SU-DHL-6 (cell line): ENCODE data around the gene SYT2.
"Not testable (repeated sequence)": the region's sequence is repeated elsewhere in the genome, so short reads cannot be mapped to it uniquely, and the experiment has no call there.

Experiments used
- H2AFZ ChIP-seq: fragments of 200-600 bp; sonication (generic); 2 replicates; pipeline ENCODE4 v1.6.1; 2014; ENCODE audit warnings: low read depth, mild to moderate bottlenecking, moderate library complexity, mixed read lengths, antibody characterized with exemption, low read length; ENCODE audit not compliant: severe bottlenecking
- H3F3A ChIP-seq: fragments of 200-600 bp; shearing (Covaris generic); 2 replicates; pipeline ENCODE4 v1.6.0; 2016; ENCODE audit warnings: antibody characterized with exemption, mild to moderate bottlenecking; ENCODE audit not compliant: insufficient read depth
- H3K27ac ChIP-seq: fragments of 200-600 bp; sonication (generic); 2 replicates; pipeline ENCODE4 v1.5.1; 2016; ENCODE audit warnings: low read depth, mild to moderate bottlenecking, low read length, moderate library complexity, mixed read lengths
- H3K27me3 ChIP-seq: fragments of 200-600 bp; sonication (generic), shearing (Covaris generic); 2 replicates; pipeline ENCODE4 v1.6.0; 2014; ENCODE audit warnings: mild to moderate bottlenecking, low read length
- H3K36me3 ChIP-seq: fragments of 200-600 bp; sonication (generic); 2 replicates; pipeline ENCODE4 v1.6.1; 2014; ENCODE audit warnings: mild to moderate bottlenecking, low read length, mixed read lengths
- H3K4me2 ChIP-seq: fragments of 300-600, 200-600 bp; shearing (Covaris generic), sonication (generic); 2 replicates; pipeline ENCODE4 v1.6.0; 2014; ENCODE audit warnings: low read length, low read depth, mild to moderate bottlenecking; ENCODE audit not compliant: poor library complexity, severe bottlenecking
- H3K4me3 ChIP-seq: fragments of 200-600 bp; sonication (generic); 2 replicates; pipeline ENCODE4 v1.5.1; 2014; ENCODE audit warnings: antibody characterized with exemption, low read length, mild to moderate bottlenecking, mixed read lengths; ENCODE audit not compliant: insufficient read depth, poor library complexity, severe bottlenecking
- H3K79me2 ChIP-seq: fragments of 200-600 bp; sonication (generic); 2 replicates; pipeline ENCODE4 v1.6.1; 2014; ENCODE audit warnings: mild to moderate bottlenecking, low read length, moderate library complexity; ENCODE audit not compliant: insufficient read depth
- H3K9ac ChIP-seq: fragments of 200-600 bp; sonication (generic); 2 replicates; pipeline ENCODE4 v1.7.0; 2014; ENCODE audit warnings: mild to moderate bottlenecking, low read length
- H3K9me2 ChIP-seq: fragments of 200-600 bp; sonication (generic); replicated peaks from 2 replicates; pipeline ENCODE4 v1.6.1; 2014; ENCODE audit warnings: low read length; ENCODE audit not compliant: insufficient read depth
- H3K9me3 ChIP-seq: fragments of 200-600 bp; sonication (generic); 2 replicates; pipeline ENCODE4 v1.6.1; 2014; ENCODE audit warnings: low read length, mixed read lengths; ENCODE audit not compliant: insufficient read depth
- H4K20me1 ChIP-seq: fragments of 200-600 bp; sonication (generic); 2 replicates; pipeline ENCODE4 v1.6.1; 2014; ENCODE audit warnings: low read depth, mild to moderate bottlenecking, antibody characterized with exemption, low read length, moderate library complexity, mixed read lengths
- CTCF ChIP-seq: fragments of 200-600 bp; sonication (generic); IDR thresholded peaks from one replicate; pipeline ENCODE4 v1.5.1; 2017; ENCODE audit warnings: antibody characterized with exemption, mild to moderate bottlenecking, low read length, moderate library complexity; ENCODE audit not compliant: insufficient read depth, poor library complexity, severe bottlenecking
- EZH2phosphoT487 ChIP-seq: fragments of 200-600 bp; sonication (generic), shearing (Covaris generic); conservative IDR thresholded peaks from 2 replicates; pipeline ENCODE4 v1.6.1; 2018; ENCODE audit warnings: mild to moderate bottlenecking, antibody characterized with exemption, low read length, moderate library complexity, mixed read lengths

SYT2 gene

GRCh38 chr1:202553560-202554038, 156.7 kb downstream of the SYT2 start:
- no peak overlapping the region for H3K27ac ChIP-seq
- no peak overlapping the region for H3K4me3 ChIP-seq
- H3K9ac ChIP-seq: no peak overlapping the region

GRCh38 chr1:202553078-202553477, 157.2 kb downstream of the SYT2 start:
- not testable (repeated sequence) for H2AFZ ChIP-seq, H3F3A ChIP-seq, H3K4me3 ChIP-seq, H3K27ac ChIP-seq, H3K36me3 ChIP-seq, H3K9me3 ChIP-seq, H3K27me3 ChIP-seq, H3K4me2 ChIP-seq, H4K20me1 ChIP-seq, H3K9ac ChIP-seq, H3K79me2 ChIP-seq, H3K9me2 ChIP-seq

More at GRCh38 chr1:202553560-202554038, 156.7 kb downstream of the SYT2 start:
- TF ChIP-seq CTCF (no peak), EZH2phosphoT487 (no peak)
- Histone ChIP-seq H3K36me3 (no peaks in the 10 kb centered on the region), H3K27me3 (no peaks in the 10 kb centered on the region), H3K4me2 (no peak overlapping the region), H3K9me2 (no peaks in the 10 kb centered on the region), H2AFZ (no peak overlapping the region), H4K20me1 (no peaks in the 10 kb centered on the region), H3F3A (no peaks in the 10 kb centered on the region), H3K9me3 (no peaks in the 10 kb centered on the region), H3K79me2 (no peaks in the 10 kb centered on the region)

- H3K27me3 ChIP-seq, H3K9me3 ChIP-seq, H3K79me2 ChIP-seq, H3F3A ChIP-seq, H3K4me3 ChIP-seq, H3K27ac ChIP-seq, H4K20me1 ChIP-seq, H3K9me2 ChIP-seq, H3K4me2 ChIP-seq, H3K9ac ChIP-seq, H2AFZ ChIP-seq, H3K36me3 ChIP-seq: not testable (repeated sequence)
Measured at GRCh38 chr1:202552615-202553014, 157.6 kb downstream of the SYT2 start.

- no peaks in the 10 kb centered on the region for H4K20me1 ChIP-seq
- no peaks in the 10 kb centered on the region for H3K27me3 ChIP-seq
- H3K4me2 ChIP-seq: no peak overlapping the region
- no peak overlapping the region for H3K4me3 ChIP-seq
- no peak overlapping the region for H2AFZ ChIP-seq
- no peaks in the 10 kb centered on the region for H3K9me2 ChIP-seq
- H3K27ac ChIP-seq: no peak overlapping the region
- H3F3A ChIP-seq: no peaks in the 10 kb centered on the region
- H3K9me3 ChIP-seq: no peaks in the 10 kb centered on the region
- H3K79me2 ChIP-seq: no peaks in the 10 kb centered on the region
- no peak overlapping the region for H3K9ac ChIP-seq
- TF ChIP-seq CTCF: no peak
- TF ChIP-seq EZH2phosphoT487: no peak
- H3K36me3 ChIP-seq: no peaks in the 10 kb centered on the region
Measured at GRCh38 chr1:202551683-202552082, 158.6 kb downstream of the SYT2 start.

DNA sequence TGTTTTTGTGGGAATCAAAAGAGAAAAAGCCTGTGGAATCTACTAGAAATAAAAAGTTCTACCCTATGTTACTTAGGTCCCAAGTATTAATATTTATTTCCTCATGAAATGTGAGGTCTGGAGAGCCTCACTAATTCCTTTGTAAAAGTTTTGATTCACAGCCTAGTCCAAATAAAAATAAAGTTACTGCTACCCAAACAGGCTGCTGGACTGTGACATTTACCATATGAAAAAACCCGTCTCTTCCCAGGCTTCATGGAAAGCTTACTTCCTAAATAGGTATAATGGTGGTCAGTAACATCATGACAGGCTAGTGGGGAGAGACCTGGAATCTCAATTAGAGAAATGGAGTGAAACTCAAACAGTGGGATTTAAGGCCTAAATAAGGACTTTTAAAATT, 160.2 kb downstream of the SYT2 start:
- H3K27ac ChIP-seq, H3K4me2 ChIP-seq, H3K27me3 ChIP-seq, H3K36me3 ChIP-seq, H3K9ac ChIP-seq, H3F3A ChIP-seq, H4K20me1 ChIP-seq, H3K9me3 ChIP-seq, H3K79me2 ChIP-seq, H3K9me2 ChIP-seq, H2AFZ ChIP-seq, H3K4me3 ChIP-seq: not testable (repeated sequence)
